D721Med (cell line): ENCODE measurements around the gene XYLB.
"Not testable (repeated sequence)": the region's sequence is repeated elsewhere in the genome, so short reads cannot be mapped to it uniquely, and the experiment has no call there.

Experiments
- DNase-seq: peaks from one replicate; pipeline ENCODE4 v3.0.0; 2011; ENCODE audit warnings: low spot score; ENCODE audit not compliant: insufficient read length
- FAIRE-seq: peaks from 2 replicates; lab custom pipeline; 2011; peaks lifted over from hg19 to GRCh38; lab: Jason Lieb, UNC
- TF ChIP-seq, protein P1 (sequence below): IDR thresholded peaks from 2 replicates; pipeline ENCODE4 v1.5.1; 2012; ENCODE audit warnings: mild to moderate bottlenecking, control low read depth; ENCODE audit not compliant: insufficient read depth; ENCODE audit errors: missing control alignments

XYLB gene

DNA sequence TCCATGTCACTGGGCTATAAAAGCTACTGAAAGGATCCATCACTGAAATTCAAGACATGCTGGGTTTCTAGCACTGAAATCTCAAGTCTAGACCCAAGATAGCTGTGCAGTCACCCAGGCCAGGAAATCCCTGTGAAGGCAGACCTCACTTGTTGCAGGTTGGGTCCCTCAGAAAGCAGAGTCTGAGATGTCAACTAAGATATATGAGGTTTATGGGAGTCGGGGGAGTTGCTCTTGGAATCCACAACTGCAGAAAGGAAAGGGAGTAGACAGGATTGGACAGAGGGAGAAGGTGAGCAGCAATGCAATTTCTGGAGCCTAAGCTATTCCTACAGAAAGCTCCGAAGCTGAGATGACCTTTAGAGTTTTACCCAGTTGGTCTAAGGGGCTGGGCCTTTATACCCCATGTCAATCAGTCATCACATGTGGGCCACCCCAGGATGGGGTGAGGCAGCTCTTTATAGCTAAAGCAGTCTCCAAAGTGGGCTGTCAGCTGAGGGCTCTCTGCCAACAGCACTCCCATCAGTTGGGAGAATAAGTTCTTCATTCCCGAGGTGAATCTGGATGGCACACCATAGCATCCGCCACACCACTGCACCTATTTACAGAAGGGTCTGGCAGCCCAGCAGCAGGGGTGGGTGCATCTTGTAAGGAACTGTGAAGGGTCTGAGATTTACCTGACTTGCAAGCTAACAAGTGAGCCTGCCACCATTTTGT is 54.8 kb downstream of the XYLB start:
- TF ChIP-seq, protein P1, sequence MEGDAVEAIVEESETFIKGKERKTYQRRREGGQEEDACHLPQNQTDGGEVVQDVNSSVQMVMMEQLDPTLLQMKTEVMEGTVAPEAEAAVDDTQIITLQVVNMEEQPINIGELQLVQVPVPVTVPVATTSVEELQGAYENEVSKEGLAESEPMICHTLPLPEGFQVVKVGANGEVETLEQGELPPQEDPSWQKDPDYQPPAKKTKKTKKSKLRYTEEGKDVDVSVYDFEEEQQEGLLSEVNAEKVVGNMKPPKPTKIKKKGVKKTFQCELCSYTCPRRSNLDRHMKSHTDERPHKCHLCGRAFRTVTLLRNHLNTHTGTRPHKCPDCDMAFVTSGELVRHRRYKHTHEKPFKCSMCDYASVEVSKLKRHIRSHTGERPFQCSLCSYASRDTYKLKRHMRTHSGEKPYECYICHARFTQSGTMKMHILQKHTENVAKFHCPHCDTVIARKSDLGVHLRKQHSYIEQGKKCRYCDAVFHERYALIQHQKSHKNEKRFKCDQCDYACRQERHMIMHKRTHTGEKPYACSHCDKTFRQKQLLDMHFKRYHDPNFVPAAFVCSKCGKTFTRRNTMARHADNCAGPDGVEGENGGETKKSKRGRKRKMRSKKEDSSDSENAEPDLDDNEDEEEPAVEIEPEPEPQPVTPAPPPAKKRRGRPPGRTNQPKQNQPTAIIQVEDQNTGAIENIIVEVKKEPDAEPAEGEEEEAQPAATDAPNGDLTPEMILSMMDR: no peak
- no peak for DNase-seq
- FAIRE-seq: no peak

DNA sequence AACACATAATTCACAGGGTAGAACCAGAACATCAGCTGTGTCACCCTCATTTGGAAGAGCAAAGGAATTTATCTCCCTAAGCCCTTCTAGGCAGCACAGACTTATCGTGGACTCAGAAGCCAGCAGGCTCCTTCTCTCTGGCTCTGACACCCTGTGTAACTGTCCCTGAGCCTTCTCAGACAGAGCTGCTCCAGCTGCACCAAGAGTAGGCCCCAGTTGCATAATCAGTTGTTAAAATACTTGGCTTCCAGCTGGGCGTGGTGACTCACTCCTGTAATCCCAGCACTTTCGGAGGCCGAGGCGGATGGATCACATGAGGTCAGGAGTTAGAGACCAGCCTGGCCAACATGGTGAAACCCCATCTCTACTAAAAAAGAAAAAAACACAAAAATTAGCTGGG is 57.7 kb downstream of the XYLB start:
- no peak for FAIRE-seq
- DNase-seq: no peak
- TF ChIP-seq, protein P1: no peak

- no peak for FAIRE-seq
- no peak for DNase-seq
- TF ChIP-seq, protein P1: no peak
Measured at GRCh38 chr3:38411591-38411990, 65.0 kb downstream of the XYLB start.

GRCh38 chr3:38420758-38421157 is 74.2 kb downstream of the XYLB start:
- FAIRE-seq, DNase-seq: not testable (repeated sequence)

- TF ChIP-seq, protein P1: no peak
- DNase-seq (no peak), FAIRE-seq (no peak)
Measured at GRCh38 chr3:38421679-38422336, 75.2 kb downstream of the XYLB start.

DNA sequence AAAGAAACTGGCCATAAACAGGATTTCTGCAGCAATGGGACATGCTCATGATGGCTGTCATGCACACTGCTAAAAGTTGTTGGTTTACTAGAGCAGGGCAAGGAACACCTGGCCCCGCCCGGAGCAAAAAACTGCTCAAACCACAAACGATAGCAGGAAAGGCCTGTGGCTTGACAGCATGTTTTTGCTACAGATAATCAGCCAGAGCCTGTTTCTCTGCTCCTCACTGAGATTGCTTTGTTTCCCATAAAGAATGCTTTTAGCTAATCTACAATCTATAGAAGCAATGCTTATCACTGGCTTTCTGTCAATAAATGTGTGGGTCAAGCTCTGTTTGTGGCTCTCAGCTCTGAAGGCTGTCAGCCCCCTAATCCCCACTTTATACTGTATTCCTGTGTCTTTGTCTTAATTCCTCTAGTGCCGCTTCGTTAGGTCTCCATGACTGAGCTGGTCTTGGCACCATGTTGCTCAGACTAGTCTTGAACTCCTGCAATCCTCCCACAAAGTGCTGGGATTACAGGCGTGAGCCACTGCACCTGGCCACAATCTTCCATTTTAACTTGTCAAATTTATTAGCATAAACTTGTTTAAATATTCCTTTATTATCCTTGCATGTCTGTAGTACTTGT is 80.3 kb downstream of the XYLB start:
- not testable (repeated sequence) for DNase-seq
- FAIRE-seq: peak; percentile 63

DNA sequence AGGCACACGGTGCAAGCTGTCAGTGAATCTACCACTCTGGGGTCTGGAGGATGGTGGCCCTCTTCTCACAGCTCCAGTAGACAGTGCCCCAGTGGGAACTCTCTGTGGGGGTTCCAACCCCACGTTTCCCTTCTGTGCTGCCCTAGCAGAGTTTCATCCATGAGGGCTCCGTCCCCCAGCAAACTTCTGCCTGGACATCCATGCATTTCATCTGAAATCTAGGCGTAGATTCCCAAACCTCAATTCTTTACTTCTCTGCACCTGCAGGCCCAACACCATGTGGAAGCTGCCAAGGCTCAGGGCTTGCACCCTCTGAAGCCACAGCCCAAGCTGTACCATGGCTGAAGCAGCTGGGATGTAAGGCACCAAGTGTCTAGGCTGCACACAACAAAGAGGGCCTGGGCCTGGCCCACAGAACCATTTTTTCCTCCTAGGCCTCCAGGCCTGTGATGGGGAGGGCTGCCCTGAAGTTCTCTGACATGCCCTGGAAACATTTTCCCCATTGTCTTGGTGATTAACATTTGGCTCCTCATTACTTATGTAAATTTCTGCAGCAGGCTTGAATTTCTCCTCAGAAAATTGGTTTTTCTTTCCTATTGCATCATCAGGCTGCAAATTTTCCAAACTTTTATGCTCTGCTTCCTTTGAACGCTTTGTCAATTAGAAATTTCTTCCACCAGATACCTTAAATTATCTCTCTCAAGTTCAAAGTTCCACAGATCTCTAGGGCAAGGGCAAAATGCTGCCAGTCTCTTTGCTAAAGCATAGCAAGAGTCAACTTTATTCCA is 86.5 kb downstream of the XYLB start:
- DNase-seq, FAIRE-seq: not testable (repeated sequence)

DNA sequence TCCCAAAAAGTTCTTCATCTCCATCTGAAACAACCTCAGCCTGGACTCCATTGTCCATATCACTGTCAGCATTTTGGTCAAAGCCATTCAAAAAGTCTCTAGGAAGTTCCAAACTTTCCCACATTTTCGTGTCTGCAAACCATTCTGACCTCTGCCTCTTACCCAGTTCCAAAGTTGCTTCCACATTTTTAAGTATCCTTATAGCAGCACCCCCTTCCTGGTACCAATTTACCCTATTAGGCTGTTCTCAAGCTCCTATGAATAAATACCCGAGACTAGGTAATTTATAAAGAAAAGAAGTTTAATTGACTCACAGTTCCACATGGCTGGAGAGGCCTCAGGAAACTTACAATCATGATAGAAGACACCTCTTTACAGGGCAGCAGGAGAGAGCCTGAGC is 87.1 kb downstream of the XYLB start:
- not testable (repeated sequence) for FAIRE-seq, DNase-seq

DNA sequence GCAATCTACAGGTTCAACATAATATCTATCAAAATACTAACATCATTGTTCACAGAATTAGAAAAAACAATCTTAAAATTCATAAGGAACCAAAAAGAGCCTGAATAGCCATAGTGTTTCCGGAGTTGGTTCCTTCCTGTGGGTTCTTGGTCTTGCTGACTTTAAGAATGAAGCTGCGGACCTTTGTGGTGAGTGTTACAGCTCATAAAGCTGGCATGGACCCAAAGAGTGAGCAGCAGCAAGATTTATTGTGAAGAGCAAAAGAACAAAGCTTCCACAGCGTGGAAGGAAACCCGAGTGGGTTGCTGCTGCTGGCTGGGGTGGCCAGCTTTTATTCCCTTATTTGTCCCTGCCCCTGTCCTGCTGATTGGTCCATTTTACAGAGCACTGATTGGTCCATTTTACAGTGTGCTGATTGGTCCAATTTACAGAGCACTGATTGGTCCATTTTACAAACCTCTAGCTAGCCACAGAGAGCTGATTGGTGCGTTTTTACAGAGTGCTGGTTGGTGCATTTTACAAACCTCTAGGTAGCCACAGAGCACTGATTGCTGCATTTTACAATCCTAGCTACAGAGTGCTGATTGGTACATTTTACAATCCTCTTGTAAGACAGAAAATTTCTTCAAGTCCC is 92.0 kb downstream of the XYLB start:
- not testable (repeated sequence) for FAIRE-seq, DNase-seq

DNA sequence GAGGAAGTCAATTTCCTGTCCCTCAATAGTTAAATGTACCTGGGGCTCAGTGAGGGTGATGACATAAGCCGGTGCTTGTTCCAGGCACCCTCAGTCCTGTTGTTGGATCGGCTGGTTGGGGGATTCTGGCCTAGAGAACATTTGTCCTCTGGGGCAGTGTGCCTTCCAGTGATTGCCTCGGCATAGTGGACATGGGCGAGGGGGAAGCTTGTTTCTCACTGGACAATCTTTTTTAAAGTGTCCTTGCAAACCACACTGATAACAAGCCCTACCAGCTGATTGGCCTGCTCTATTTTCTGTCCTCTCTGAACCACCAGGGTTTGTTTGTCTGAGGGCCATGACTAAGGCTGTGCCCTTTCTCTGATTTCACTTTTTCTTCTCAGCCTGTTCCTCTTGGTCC is 96.6 kb downstream of the XYLB start:
- DNase-seq, FAIRE-seq: not testable (repeated sequence)
